ENCODE measurements around the gene OR1K1. TPM values are rescaled to one million over a fixed set of nuclear protein-coding genes. Genes with fewer than 3 reads are reported as not detected.
A peak's percentile ranks its signal among the peaks of the same experiment; 100 is the strongest.
"Not testable (repeated sequence)": the region's sequence is repeated elsewhere in the genome, so short reads cannot be mapped to it uniquely, and the experiment has no call there.

OR1K1 gene
- total RNA-seq, 1 donor from 2014 or later: not detected

DNA sequence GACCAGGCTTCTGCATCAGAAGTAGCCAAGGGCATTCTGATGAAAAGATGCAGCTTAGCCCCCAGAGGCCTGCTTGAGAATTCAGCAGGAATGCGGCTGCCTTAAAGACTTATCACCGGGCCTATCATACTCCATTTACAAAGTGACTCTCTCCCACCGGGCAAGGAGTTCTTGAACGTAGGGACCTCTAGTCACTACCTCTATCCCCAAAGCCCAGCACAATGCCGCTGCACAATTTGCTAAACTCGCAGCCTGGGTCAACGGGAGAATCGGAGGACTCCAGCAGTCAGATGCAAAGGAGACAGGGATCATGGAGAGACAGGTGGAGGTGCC is 27.8 kb downstream of the OR1K1 start:
- TF ChIP-seq, protein P1, sequence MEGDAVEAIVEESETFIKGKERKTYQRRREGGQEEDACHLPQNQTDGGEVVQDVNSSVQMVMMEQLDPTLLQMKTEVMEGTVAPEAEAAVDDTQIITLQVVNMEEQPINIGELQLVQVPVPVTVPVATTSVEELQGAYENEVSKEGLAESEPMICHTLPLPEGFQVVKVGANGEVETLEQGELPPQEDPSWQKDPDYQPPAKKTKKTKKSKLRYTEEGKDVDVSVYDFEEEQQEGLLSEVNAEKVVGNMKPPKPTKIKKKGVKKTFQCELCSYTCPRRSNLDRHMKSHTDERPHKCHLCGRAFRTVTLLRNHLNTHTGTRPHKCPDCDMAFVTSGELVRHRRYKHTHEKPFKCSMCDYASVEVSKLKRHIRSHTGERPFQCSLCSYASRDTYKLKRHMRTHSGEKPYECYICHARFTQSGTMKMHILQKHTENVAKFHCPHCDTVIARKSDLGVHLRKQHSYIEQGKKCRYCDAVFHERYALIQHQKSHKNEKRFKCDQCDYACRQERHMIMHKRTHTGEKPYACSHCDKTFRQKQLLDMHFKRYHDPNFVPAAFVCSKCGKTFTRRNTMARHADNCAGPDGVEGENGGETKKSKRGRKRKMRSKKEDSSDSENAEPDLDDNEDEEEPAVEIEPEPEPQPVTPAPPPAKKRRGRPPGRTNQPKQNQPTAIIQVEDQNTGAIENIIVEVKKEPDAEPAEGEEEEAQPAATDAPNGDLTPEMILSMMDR (IDR thresholded peaks at IDR 0.05): no peak
- Histone ChIP-seq H3K4me1 (peaks cover 32% of the 10 kb centered on the region), H3K36me3 (peaks cover 3 to 18% of the 10 kb centered on the region in 2 donors), H3K4me3 (peak overlapping the region; percentile 78 to 84), H3K27ac (peak overlapping the region; percentile 96), H3K27me3 (no peaks in the 10 kb centered on the region), H3K9me3 (no peaks in the 10 kb centered on the region)
- intact Hi-C loops (cut with DNase I): loop anchor here (5.0 kb wide), 1 partner anchor 795 kb away; no protein-coding TSS in a partner anchor
- DNase-seq (ENCODE audit: extremely low spot score in 2 of 2): no peak

DNA sequence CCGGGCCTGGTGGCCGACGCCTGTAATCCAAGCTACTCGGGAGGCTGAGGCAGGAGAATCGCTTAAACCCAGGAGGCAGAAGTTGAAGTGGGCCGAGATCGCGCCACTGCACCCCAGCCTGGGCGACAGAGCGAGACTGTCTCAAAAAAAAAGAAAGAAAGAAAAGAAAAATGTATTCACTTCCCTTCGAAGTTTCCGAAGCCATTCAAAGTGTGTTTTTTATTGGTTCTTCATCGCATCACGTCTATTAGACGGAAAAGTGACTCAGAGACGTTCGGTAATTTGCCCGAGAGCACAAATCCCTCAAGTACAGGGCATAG is 29.0 kb downstream of the OR1K1 start:
- H3K36me3 ChIP-seq; H3K9me3 ChIP-seq; DNase-seq (ENCODE audit: extremely low spot score in 2 of 2); H3K27me3 ChIP-seq: not testable (repeated sequence)
- Histone ChIP-seq H3K4me3 (peak overlapping the region; percentile 78 to 84), H3K27ac (peak overlapping the region; percentile 96), H3K4me1 (peaks cover 32% of the 10 kb centered on the region)
- intact Hi-C loops (cut with DNase I): loop anchor here (5.0 kb wide), 1 partner anchor 797 kb away; no protein-coding TSS in a partner anchor

DNA sequence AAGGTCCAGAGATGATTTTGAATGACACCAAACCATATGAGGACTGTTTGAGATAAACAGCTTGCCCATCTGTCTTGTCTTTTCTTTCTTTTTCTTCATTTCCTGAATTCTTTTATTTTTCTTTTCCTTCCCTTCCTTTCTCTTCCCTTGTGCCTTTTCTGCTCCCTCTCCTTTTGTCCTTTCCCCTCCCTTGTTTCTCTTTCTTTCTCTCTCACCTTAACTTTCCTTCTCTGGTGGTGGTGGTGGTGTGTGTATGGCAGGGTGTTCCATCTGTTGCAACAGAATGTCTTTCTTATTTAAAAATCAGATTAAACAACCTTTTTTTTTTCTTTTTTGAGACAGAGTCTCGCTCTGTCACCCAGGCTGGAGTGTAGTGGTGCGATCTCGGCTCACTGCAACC is 32.3 kb downstream of the OR1K1 start:
- H3K9me3 ChIP-seq: no peaks in the 10 kb centered on the region
- H3K27me3 ChIP-seq: no peaks in the 10 kb centered on the region
- intact Hi-C loops (cut with DNase I): no loop called here
- no peak overlapping the region for H3K4me3 ChIP-seq
- TF ChIP-seq, protein P1 (IDR thresholded peaks at IDR 0.05): no peak
- TF ChIP-seq POLR2AphosphoS5 (IDR thresholded peaks at IDR 0.05; ENCODE audit: insufficient read depth in 1 of 2, low read depth in 1 of 2): no peak
- no peak for TF ChIP-seq POLR2A (IDR thresholded peaks at IDR 0.05)
- no peak overlapping the region for H3K27ac ChIP-seq
- no peak for DNase-seq (ENCODE audit: extremely low spot score in 2 of 2)
- H3K4me1 ChIP-seq: peaks cover 7% of the 10 kb centered on the region
- no peaks in the 10 kb centered on the region for H3K36me3 ChIP-seq

DNA sequence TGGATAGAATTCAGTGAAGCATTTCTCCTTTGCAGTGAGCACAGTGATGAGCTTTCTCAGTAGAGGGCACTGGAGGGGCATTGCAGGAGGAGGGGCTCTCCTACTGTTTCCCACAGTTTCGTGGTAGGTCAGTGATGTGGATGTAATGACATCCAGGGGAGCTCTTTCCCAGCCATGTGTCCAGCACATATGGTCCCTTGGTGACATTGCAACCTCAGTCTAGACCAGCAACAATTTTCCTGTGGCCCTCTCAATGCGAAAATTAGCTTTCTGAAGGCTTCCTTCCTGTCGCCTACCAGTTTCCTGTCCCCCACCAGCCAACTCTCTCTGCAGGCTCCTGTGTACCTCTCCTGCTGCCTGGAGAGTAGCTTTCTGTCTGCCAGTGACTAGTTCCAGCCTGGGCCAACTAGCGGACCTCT is 35.4 kb downstream of the OR1K1 start:
- H3K27me3 ChIP-seq: no peaks in the 10 kb centered on the region
- no peak overlapping the region for H3K27ac ChIP-seq
- no peak for DNase-seq (ENCODE audit: extremely low spot score in 2 of 2)
- TF ChIP-seq, protein P1 (IDR thresholded peaks at IDR 0.05): no peak
- TF ChIP-seq POLR2A (IDR thresholded peaks at IDR 0.05): no peak
- TF ChIP-seq POLR2AphosphoS5 (IDR thresholded peaks at IDR 0.05; ENCODE audit: insufficient read depth in 1 of 2, low read depth in 1 of 2): no peak
- no peak overlapping the region for H3K4me3 ChIP-seq
- H3K9me3 ChIP-seq: no peaks in the 10 kb centered on the region
- no peaks in the 10 kb centered on the region for H3K4me1 ChIP-seq
- intact Hi-C loops (cut with DNase I): no loop called here
- H3K36me3 ChIP-seq: no peaks in the 10 kb centered on the region

DNA sequence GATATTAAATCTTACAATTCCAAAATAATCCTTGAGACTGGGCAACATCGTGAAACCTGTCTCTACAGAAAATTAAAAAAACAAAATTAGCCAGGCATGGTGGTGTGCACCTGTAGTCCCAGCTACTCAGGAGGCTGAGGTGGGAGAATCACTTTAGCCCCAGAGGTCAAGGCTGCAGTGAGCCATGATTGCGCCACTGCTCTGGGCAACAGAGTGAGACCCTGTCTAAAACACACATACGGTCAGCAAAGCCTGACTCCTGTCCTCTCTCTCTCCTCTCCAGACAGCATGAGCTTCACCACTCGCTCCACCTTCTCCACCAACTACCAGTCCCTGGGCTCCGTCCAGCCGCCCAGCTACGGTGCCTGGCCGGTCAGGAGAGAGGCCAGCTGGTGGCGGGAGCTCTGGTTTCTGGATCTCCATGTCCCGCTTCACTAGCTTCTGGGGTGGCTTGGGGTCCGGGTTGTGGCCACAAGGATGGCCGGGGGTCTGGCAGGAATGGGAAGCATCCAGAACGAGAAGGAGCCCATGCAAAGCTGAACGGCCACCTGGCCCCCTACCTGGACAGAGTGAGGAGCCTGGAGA is 37.4 kb downstream of the OR1K1 start:
- no peak for TF ChIP-seq POLR2AphosphoS5 (IDR thresholded peaks at IDR 0.05; ENCODE audit: insufficient read depth in 1 of 2, low read depth in 1 of 2)
- TF ChIP-seq POLR2A (IDR thresholded peaks at IDR 0.05): no peak
- TF ChIP-seq, protein P1 (IDR thresholded peaks at IDR 0.05): no peak
- intact Hi-C loops (cut with DNase I): no loop called here
- DNase-seq (ENCODE audit: extremely low spot score in 2 of 2): no peak
- H3K27ac ChIP-seq: no peak overlapping the region
- H3K4me3 ChIP-seq: no peak overlapping the region
- H3K4me1 ChIP-seq: no peaks in the 10 kb centered on the region
- no peaks in the 10 kb centered on the region for H3K9me3 ChIP-seq
- no peaks in the 10 kb centered on the region for H3K27me3 ChIP-seq
- H3K36me3 ChIP-seq: no peaks in the 10 kb centered on the region

DNA sequence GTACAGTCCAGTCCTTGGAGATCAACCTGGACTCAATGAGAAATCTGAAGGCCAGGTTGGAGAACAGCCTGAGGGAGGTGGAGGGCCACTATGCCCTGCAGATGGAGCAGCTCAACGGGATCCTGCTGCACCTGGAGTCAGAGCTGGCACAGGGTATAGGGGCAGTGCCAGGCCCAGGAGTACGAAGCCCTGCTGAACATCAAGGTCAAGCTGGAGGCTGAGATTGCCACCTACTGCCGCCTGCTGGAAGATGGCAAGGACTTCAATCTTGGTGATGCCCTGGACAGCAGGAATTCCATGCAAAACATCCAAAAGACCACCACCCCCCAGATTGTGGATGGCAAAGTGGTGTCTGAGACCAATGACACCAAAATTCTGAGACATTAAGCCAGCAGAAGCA is 38.5 kb downstream of the OR1K1 start:
- H3K27ac ChIP-seq; H3K36me3 ChIP-seq; H3K9me3 ChIP-seq; DNase-seq (ENCODE audit: extremely low spot score in 2 of 2); H3K4me3 ChIP-seq; H3K4me1 ChIP-seq; H3K27me3 ChIP-seq; intact Hi-C loops (cut with DNase I): not testable (repeated sequence)

All from vagina (tissue), 2 donors.